SU-DHL-6 (cell line): Measurements from ENCODE around the gene TRIM54.

Experiments
- CTCF ChIP-seq: fragments of 200-600 bp; sonication (generic); IDR thresholded peaks from one replicate; pipeline ENCODE4 v1.5.1; 2017; ENCODE audit warnings: antibody characterized with exemption, mild to moderate bottlenecking, low read length, moderate library complexity; ENCODE audit not compliant: insufficient read depth, poor library complexity, severe bottlenecking
- EZH2phosphoT487 ChIP-seq: fragments of 200-600 bp; sonication (generic), shearing (Covaris generic); conservative IDR thresholded peaks from 2 replicates; pipeline ENCODE4 v1.6.1; 2018; ENCODE audit warnings: mild to moderate bottlenecking, antibody characterized with exemption, low read length, moderate library complexity, mixed read lengths

GRCh38 chr2:27285481-27285880 lies 3.3 kb downstream of the TRIM54 start:
- TF ChIP-seq CTCF, result no peak
- TF ChIP-seq EZH2phosphoT487, result no peak
